ENCODE data around the gene INPP4A.

Gene INPP4A

GRCh38 chr2:98460573-98461497 lies 16.2 kb downstream of the INPP4A start:
- ATAC-seq = peak; percentile 71 to 77

- ATAC-seq = no peak
Observed at GRCh38 chr2:98461498-98462049, 16.9 kb downstream of the INPP4A start.

GRCh38 chr2:98463081-98463481 lies 18.4 kb downstream of the INPP4A start:
- ATAC-seq = no peak

- no peak for ATAC-seq
Observed at GRCh38 chr2:98463551-98463971, 18.9 kb downstream of the INPP4A start.

- peak in 1 of 2 donors; percentile 7 for ATAC-seq
Observed at GRCh38 chr2:98463988-98464771, 19.5 kb downstream of the INPP4A start.

GRCh38 chr2:98464772-98465310 lies 20.2 kb downstream of the INPP4A start:
- peak; percentile 40 to 57 for ATAC-seq

- ATAC-seq = peak; percentile 15 to 24
Observed at GRCh38 chr2:98465456-98466226, 21.0 kb downstream of the INPP4A start.

GRCh38 chr2:98467082-98467536 lies 22.5 kb downstream of the INPP4A start:
- no peak for ATAC-seq

- ATAC-seq = no peak
Observed at GRCh38 chr2:98467652-98468051, 23.0 kb downstream of the INPP4A start.

GRCh38 chr2:98468621-98469236 lies 24.1 kb downstream of the INPP4A start:
- ATAC-seq = peak; percentile 36 to 47

- no peak for ATAC-seq
Observed at GRCh38 chr2:98469862-98470544, 25.3 kb downstream of the INPP4A start.

- no peak for ATAC-seq
Observed at GRCh38 chr2:98470851-98471255, 26.2 kb downstream of the INPP4A start.

- ATAC-seq = no peak
Observed at GRCh38 chr2:98471402-98472131, 26.9 kb downstream of the INPP4A start.

- no peak for ATAC-seq
Observed at GRCh38 chr2:98472132-98472650, 27.5 kb downstream of the INPP4A start.

GRCh38 chr2:98472961-98473746 lies 28.5 kb downstream of the INPP4A start:
- no peak for ATAC-seq

- ATAC-seq = peak; percentile 55 to 63
Observed at GRCh38 chr2:98473995-98474780, 29.5 kb downstream of the INPP4A start.

GRCh38 chr2:98474979-98475632 lies 30.4 kb downstream of the INPP4A start:
- ATAC-seq = no peak

All from activated CD4-positive, CD25-positive, alpha-beta regulatory T cell treated with anti-CD3 and anti-CD28 coated beads, Interleukin-2, amount 50 U/mL, for 24 hours (primary cell).